Retina (tissue), 1 donor: ENCODE data around the gene CDKN2AIPNL.

Experiments used
- DNase-seq: peaks from one replicate; pipeline ENCODE4 v3.0.0-alpha.2; 2016

The CDKN2AIPNL gene

GRCh38 chr5:134411546-134412266, at the start of gene CDKN2AIPNL:
CDKN2AIPNL (minus strand) TSS chr5:134411881; CDS start chr5:134411854, 27 bp downstream.
- peak; percentile 96 for DNase-seq

DNA sequence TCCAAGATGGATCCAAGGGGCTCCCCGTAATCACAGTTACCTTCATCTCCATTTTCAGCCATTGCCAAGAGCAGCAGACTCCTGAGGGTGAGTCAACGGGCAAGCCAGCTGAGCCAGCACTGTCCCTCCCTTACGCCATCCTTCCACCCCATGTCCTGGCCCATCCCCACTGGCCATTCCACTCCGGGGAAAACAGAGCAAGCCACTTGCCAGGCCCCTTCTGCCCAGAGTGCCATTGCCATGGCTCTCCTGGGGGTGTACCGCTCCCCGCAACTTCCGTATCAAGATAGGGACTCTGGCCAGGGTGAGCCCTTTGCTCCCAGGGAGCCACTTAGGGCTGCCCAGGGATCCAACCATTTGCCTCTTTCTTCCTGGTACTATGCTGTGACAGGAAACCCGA, 48.9 kb upstream of the CDKN2AIPNL start:
- no peak for DNase-seq

DNA sequence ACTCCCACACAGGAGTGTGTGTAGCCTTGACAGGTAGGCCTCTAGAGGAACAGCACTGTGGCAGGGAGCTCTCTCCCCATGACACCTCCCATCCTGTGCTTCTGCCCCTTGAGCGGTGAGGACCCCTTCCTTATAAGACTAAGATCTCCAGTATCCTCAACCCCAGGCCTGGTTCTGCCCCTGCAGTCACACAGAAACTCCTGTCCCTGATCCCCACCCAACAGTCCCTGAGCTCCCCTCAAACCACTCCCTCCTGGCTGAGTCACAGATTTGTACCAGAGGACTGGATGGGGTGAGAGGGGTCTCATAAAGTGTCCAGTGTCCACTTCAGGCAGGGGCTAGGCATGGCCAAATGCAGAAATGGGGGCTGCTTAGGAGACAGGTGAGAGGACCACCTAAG, 47.8 kb upstream of the CDKN2AIPNL start:
- DNase-seq = no peak

DNA sequence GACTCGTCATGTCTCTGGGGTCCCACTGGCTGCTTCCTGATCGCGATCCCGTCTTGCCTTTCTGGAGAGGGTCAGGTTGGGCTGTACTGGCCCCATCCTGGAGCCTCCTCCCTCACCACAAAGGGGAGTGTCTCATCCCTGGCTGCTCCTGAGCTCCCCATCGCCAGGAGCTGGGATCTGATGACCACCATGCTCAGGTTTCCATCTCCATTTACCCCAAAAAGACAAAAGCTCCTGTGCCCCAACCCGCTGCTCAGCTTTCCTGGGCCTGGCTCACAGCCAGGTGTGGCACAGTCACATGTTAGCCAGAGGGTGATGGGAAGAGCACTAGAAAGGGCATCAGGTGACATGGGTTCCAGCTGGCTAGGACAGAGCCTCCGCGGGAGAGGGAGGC, 47.3 kb upstream of the CDKN2AIPNL start:
- DNase-seq = no peak

- no peak for DNase-seq
Observed at GRCh38 chr5:134458234-134459009, 46.7 kb upstream of the CDKN2AIPNL start.

GRCh38 chr5:134457801-134458200, 46.1 kb upstream of the CDKN2AIPNL start:
- DNase-seq = no peak

DNA sequence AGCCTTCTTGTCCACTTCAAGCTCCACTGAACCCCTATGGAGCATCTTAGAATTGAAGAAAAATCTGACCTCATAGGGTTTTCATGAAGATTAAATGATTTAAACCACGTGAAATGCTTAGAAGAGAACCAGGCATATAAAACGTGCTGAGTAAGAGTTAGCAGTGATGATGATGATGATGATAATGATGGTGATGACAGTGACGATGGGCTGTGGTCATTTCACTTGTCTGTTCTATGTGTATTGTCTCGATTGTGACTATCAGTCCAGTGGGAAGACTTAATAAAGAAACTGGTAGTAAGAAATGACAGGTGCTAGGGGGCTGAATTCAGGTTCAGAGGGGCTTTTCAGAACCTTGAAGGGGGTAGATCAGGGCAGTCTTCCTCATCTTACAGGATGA, 45.1 kb upstream of the CDKN2AIPNL start:
- DNase-seq = no peak

- no peak for DNase-seq
Observed at GRCh38 chr5:134455466-134455865, 43.8 kb upstream of the CDKN2AIPNL start.

- no peak for DNase-seq
Observed at GRCh38 chr5:134453016-134453415, 41.3 kb upstream of the CDKN2AIPNL start.

DNA sequence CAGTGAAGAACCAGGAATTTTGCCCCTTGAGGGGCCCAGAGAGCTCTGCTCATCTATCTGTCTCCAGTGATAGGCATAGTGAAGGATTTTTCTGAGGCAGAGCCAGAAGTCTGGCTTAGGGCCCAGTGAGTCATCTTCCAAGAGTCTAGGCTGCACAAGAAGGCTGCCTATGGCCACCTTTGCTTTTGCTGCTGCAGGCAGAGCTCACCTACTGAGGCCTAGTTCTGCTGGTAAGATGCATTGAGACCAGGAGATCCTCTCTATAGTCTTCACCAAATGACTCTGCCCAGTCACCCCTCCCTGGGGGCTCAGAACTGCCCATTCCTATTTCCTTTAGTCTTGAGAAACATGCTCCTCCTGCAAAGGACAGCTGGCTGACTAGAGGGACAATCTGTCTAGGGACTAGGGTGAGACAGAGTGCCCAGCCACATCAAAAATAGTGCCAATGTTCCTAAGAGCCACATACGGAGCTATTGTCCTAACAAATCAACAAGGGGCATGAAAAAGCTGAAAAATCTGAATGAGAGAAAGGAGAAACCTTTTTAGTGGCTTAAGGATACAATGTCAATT, 40.3 kb upstream of the CDKN2AIPNL start:
- DNase-seq = peak; percentile 26

DNA sequence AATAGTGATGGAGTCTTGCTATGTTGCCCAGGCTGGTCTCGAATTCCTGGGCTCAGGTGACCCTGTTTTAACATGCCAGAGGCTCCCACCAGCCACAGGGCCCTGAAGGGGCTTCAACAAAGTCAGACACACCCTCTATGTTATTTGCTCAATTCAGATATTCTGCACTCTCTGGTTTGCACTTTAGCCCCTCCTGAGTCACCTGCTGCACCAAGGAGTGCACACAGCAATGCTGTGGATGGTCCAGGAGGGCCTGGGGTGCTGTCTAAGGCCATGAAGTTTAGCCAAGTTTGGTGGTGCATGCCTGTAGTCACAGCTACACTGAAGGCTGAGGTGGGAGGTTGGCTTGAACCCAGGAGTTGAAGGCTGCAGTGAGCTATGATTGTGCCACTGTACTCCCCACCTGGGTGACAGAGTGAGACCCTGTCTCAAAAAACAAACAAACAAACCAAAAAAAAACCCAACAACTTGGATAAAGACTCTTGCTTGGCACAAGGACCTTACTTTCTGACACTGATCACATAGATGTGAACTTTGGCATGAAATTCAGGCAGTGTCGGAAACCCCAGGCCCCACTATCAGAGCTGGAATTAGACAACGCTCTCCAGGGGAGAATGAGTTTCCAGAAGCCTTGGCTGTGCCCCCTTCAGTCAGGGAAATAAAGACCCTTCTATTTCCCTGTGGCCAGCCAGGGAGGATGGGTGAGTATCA, 39.7 kb upstream of the CDKN2AIPNL start:
- no peak for DNase-seq

DNA sequence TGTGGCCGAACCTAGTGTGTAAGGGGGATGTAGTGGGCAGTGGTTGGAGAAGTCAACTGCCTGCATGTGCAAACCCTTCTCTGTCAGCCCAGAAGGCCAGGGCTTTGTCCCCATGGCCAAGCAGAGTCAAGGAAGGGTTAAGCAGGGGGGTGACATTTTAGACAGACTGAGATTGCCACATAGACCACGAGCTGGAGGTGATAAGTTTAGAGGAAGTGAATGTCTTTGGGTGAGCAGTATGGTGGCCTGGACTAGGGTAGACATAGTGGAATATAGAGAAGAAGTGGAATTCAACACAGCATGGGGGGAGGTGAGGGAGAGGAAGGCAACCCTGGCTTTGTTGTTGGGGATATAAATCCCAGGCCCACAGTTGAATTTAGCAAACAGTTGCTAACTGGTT, 38.7 kb upstream of the CDKN2AIPNL start:
- DNase-seq = no peak

- no peak for DNase-seq
Observed at GRCh38 chr5:134449167-134449566, 37.5 kb upstream of the CDKN2AIPNL start.

DNA sequence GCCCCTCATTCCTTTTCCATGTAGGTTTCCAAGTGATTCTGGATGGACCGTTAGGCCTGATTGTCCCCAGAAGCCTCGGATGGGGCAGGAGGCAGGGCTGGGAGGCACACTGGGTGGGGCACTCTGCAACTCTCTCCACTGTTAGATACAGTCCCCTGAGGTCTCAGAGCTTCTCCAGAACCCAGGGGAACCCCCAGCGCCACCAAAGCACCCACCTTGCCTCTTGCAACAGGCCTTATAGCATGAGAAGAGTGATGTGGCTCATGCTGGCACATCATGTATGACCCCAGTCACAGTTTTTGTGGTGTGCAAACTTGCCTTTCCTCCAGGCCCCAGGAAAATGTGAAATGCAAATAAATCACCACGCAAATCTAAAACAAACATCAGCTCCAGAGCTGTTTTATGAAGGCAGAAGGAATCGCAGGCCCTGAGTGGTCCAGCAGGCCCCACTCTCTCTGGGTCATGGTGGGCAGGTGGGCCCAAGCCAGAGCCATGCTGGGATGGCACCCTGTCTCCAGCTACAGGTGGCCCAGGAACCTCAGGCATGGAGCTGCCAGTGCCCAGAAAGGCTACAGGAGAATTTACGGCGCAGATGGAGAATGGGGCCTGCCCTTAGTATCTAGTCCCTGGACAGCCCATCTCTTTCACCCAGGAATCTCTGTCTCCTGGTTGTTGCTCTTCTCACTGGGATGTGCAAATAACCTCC, 36.3 kb upstream of the CDKN2AIPNL start:
- no peak for DNase-seq

- no peak for DNase-seq
Observed at GRCh38 chr5:134446938-134447337, 35.3 kb upstream of the CDKN2AIPNL start.

DNA sequence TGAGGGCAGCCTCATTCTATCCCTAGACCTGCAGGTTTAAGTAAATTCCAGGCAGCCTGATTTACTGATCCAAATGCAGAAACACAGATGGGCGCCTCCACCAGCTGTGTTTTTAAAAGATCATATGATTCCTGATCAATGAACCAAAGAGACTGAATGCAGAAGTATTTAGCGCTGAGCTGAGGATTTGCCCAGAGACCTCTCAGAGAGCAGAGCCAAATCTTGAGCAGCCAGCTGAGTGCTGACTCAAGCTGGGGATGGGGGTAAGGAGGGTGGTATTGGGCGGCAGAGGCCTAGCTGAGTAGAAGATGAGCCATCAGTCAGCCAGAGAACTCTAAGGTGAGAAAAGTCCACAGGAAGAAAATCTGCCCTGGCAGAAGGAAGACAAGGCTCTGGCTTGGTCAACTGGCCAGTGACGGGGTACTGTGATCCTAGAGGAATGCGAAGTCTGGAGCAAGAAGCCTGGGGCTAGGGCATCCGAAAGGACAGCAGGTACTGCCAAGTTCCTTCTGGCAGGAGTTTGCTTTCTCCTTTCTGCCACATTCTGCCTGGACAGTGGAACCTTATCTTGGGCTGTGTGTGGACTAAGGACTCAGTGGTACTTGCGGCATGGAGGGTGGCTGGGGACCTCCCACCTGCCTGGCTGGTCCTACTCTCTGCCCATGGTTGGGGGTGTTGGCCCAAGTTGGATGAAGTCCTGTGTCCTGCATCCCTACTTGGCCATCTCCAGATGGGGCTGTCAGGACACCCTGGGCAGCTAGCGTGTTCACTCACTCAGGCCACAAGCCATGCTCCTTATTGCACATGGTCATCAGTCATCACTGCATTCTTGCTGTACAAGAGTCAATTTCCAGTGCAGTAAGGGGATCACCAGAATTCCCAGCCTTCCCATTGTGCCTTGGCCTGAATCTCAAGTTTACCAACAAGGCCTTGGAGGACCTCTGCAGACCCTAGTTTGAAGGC, 34.5 kb upstream of the CDKN2AIPNL start:
- DNase-seq = no peak

DNA sequence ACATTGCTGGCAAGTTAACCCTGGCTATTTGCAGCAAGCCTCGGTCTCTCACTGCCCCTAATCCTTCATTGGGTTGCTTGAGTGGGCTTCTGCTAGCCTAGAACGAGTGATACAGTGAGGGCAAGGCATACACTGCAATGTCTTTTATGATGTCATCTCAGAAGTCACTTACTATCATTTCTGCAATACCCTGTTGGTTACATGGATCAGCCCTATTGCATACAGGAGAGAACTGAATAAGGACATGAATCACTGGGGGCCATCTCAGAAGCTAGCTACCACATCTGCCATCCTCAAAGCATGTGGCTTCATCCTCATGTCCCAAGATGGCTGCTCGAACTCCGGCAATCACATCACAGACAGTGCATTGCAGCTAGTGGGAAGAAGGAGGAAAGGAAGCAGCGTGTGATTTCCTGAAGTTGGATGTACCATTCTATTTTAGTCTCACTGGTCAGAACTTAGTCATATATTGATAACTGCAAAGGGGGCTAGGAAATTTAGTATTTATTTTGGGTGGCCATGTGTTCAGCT, 33.3 kb upstream of the CDKN2AIPNL start:
- DNase-seq = no peak

DNA sequence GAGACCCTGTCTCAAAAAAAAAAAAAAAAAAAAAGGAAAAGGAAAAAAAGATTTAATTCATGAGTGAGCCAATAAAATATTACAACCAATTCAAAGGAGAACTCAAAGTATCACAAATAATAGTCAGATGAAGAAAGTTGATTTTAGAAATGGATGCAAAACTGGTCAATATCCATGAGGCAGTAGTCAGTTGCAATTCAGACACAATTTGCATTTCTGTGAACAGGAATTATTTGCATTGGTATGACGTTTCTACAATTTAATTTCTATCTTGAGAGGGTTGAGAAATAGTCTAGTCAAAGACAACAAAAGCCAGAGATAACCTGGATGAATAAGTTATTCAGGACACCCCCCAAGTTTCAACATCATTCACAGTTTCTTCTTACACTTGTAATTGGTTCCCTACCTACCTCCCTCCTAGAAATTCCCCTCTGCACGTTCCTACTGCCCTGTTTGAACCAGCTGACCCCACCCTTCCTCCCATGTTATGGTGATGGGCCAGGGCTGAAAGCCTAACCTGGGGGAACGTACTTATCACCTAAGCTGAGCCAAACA, 28.6 kb upstream of the CDKN2AIPNL start:
- no peak for DNase-seq

- DNase-seq = no peak
Observed at GRCh38 chr5:134439210-134439654, 27.6 kb upstream of the CDKN2AIPNL start.

GRCh38 chr5:134438721-134439123, 27.0 kb upstream of the CDKN2AIPNL start:
- no peak for DNase-seq
